K562 (cell line): Measurements from ENCODE around the gene ZDHHC14. TPM values are rescaled to one million over a fixed set of nuclear protein-coding genes. Genes with fewer than 3 reads are reported as not detected.

Source experiments
- CREB3 ChIP-seq: fragments of 450-650 bp; conservative IDR thresholded peaks from 2 replicates; pipeline ENCODE4 v1.6.1; 2016; ENCODE audit warnings: missing genetic modification characterization, low read depth, mild to moderate bottlenecking, missing compliant biosample characterization, moderate library complexity
- DPF2 ChIP-seq: fragments of 450-650 bp; IDR thresholded peaks from 2 replicates; pipeline ENCODE4 v1.6.1; 2016
- KDM4B ChIP-seq, 2 experiments: fragments of 450-650 bp in 1 of 2; sonication (generic) in 1 of 2; IDR thresholded peaks; 2 replicates each; pipeline ENCODE4 v1.6.1; 2016 to 2017; ENCODE audit warnings: borderline replicate concordance in 2 of 2, antibody characterized with exemption in 1 of 2, low read depth in 1 of 2, mild to moderate bottlenecking in 1 of 2
- MEF2D ChIP-seq: conservative IDR thresholded peaks from 2 replicates; pipeline ENCODE4 v1.6.1; 2016; ENCODE audit warnings: low read depth, missing genetic modification characterization, missing compliant biosample characterization
- MYBL2 ChIP-seq, 2 experiments: fragments of 450-650 bp in 1 of 2; sonication (generic) in 1 of 2; formaldehyde crosslinking in 1 of 2; IDR thresholded peaks; 2 replicates each; pipeline versions ENCODE4 v1.6.1 to v1.8.1; 2017 to 2022; ENCODE audit warnings: borderline replicate concordance in 1 of 2, inconsistent platforms in 1 of 2, low read depth in 1 of 2, mild to moderate bottlenecking in 1 of 2, missing genetic modification reagents in 1 of 2, moderate library complexity in 1 of 2
- SMAD4 ChIP-seq: fragments of 250-450 bp; sonication (Bioruptor Pico); conservative IDR thresholded peaks from 2 replicates; pipeline ENCODE4 v1.8.0; 2021; ENCODE audit warnings: inconsistent platforms, mild to moderate bottlenecking, moderate library complexity
- SMARCE1 ChIP-seq: fragments of 450-650 bp; IDR thresholded peaks from 2 replicates; pipeline ENCODE4 v1.7.1; 2016; ENCODE audit warnings: mild to moderate bottlenecking
- SNIP1 ChIP-seq: fragments of 450-650 bp; IDR thresholded peaks from 2 replicates; pipeline ENCODE4 v1.7.1; 2017; ENCODE audit warnings: low read depth, mild to moderate bottlenecking
- TCF7L2 ChIP-seq: fragments of 150-350 bp; IDR thresholded peaks from 2 replicates; pipeline ENCODE4 v1.6.1; 2016; ENCODE audit warnings: low read depth, mild to moderate bottlenecking, low read length, moderate library complexity
- TFAM ChIP-seq: fragments of 250-450 bp; sonication (Bioruptor Pico); conservative IDR thresholded peaks from 2 replicates; pipeline ENCODE4 v1.5.0; 2021; ENCODE audit warnings: mild to moderate bottlenecking, moderate library complexity
- TFAP4 ChIP-seq: sonication (generic); formaldehyde crosslinking; IDR thresholded peaks from 2 replicates; pipeline ENCODE4 v1.8.0; 2022; ENCODE audit warnings: missing genetic modification reagents, mild to moderate bottlenecking, moderate library complexity, borderline replicate concordance
- ZFP36 ChIP-seq: fragments of 150-350 bp; IDR thresholded peaks from 2 replicates; pipeline ENCODE4 v1.6.1; 2018; ENCODE audit warnings: low read length, low read depth; ENCODE audit not compliant: partially characterized antibody
- ZNF551 ChIP-seq: fragments of 250-450 bp; sonication (Bioruptor Pico); IDR thresholded peaks from 2 replicates; pipeline ENCODE4 v1.5.0; 2021; ENCODE audit warnings: mild to moderate bottlenecking, moderate library complexity
- ZNF584 ChIP-seq: fragments of 200-800 bp; sonication (Bioruptor generic); IDR thresholded peaks from 2 replicates; pipeline ENCODE4 v1.6.1; 2016; ENCODE audit warnings: low read depth, mild to moderate bottlenecking, missing genetic modification characterization, missing compliant biosample characterization
- ZNF740 ChIP-seq, 3 experiments: fragments of 200-800 bp in 1 of 3; sonication (Bioruptor generic) in 1 of 3; sonication (generic) in 1 of 3; formaldehyde crosslinking in 1 of 3; IDR thresholded peaks; 2 replicates each; pipeline versions ENCODE4 v1.6.1 to v1.8.0; 2016 to 2022; ENCODE audit warnings: mild to moderate bottlenecking in 2 of 3, missing compliant biosample characterization in 2 of 3, missing genetic modification characterization in 2 of 3, missing genetic modification reagents in 1 of 3
- polyA plus RNA-seq, 8 experiments: library from polyadenylated mRNA; depleted of rRNA in 4 of 8; stranded (reverse) in 5 of 8; unstranded in 3 of 8; fragments of >200 nt; fragmentation: Nextera tagmentation in 2 of 8; fragmentation: Illumina TruSeq in 1 of 8; extraction: Ambion mirVana in 2 of 8; extraction: Trizol in 1 of 8; gene quantifications; 2 replicates each; pipeline versions ENCODE4 v1.2.1 to v1.2.3, GENCODE V29; 2011 to 2014; ENCODE audit warnings: inconsistent platforms in 1 of 8, missing spikeins in 1 of 8
- total RNA-seq, 7 experiments: library from RNA; depleted of rRNA in 6 of 7; stranded (reverse); fragments of >200 nt in 6 of 7; fragmentation: Illumina TruSeq in 2 of 7; extraction: Trizol in 2 of 7; gene quantifications; 2 replicates each; pipeline versions ENCODE4 v1.2.1 to v1.2.3, GENCODE V29; 2011 to 2021; ENCODE audit warnings: low replicate concordance in 1 of 7

ZDHHC14 gene
- total and polyA plus RNA-seq, 9 of the 15 experiments (the other 6 are each of a cell fraction or from before 2014, with no cell fraction given), result 0.92 to 23.1 (median 13.8) TPM

GRCh38 chr6:157433678-157434081, 52.7 kb downstream of the ZDHHC14 start (continued):
- TF ChIP-seq DPF2, result peak; percentile 47
- no peak for TF ChIP-seq TFAM
- TF ChIP-seq MYBL2 (IDR thresholded peaks at IDR 0.05; ENCODE audit: low read depth), result no peak
- TF ChIP-seq MYBL2 (CRISPR knock-in tag; IDR thresholded peaks at IDR 0.05; ENCODE audit: borderline replicate concordance), result no peak
- TF ChIP-seq CREB3 (tag), result 0 out of 2 replicates have a peak, but pooled peaks have one; percentile 37
- TF ChIP-seq ZNF551, result no peak
- TF ChIP-seq TCF7L2, result no peak
- no peak for TF ChIP-seq KDM4B (IDR thresholded peaks at IDR 0.05; ENCODE audit: borderline replicate concordance in 2 of 2, low read depth in 1 of 2)
- no peak for TF ChIP-seq ZFP36
- TF ChIP-seq ZNF584 (CRISPR knock-in tag), result no peak
- peak; percentile 54 for TF ChIP-seq TFAP4 (CRISPR knock-in tag)
- no peak for TF ChIP-seq SMAD4
- no peak for TF ChIP-seq SNIP1
- TF ChIP-seq SMARCE1, result no peak
- TF ChIP-seq MEF2D (tag), result no peak
- TF ChIP-seq ZNF740 (CRISPR knock-in tag; IDR thresholded peaks at IDR 0.05), result 0 out of 2 replicates have a peak, but pooled peaks have one; percentile 40
- TF ChIP-seq ZNF740 (tag; IDR thresholded peaks at IDR 0.05), result no peak; a peak in 1 of 4 replicates
